Activated gamma-delta T cell treated with anti-CD3 and anti-CD28 coated beads, Interleukin-2, amount 50 U/mL, for 16 hours (primary cell): ENCODE data around the gene PCSK7.
"Not testable (repeated sequence)": the region's sequence is repeated elsewhere in the genome, so short reads cannot be mapped to it uniquely, and the experiment has no call there.

Experiments used
- DNase-seq: peaks from one replicate; pipeline ENCODE4 v3.0.0-alpha.2; 2020; ENCODE audit warnings: low read depth

Gene PCSK7

DNA sequence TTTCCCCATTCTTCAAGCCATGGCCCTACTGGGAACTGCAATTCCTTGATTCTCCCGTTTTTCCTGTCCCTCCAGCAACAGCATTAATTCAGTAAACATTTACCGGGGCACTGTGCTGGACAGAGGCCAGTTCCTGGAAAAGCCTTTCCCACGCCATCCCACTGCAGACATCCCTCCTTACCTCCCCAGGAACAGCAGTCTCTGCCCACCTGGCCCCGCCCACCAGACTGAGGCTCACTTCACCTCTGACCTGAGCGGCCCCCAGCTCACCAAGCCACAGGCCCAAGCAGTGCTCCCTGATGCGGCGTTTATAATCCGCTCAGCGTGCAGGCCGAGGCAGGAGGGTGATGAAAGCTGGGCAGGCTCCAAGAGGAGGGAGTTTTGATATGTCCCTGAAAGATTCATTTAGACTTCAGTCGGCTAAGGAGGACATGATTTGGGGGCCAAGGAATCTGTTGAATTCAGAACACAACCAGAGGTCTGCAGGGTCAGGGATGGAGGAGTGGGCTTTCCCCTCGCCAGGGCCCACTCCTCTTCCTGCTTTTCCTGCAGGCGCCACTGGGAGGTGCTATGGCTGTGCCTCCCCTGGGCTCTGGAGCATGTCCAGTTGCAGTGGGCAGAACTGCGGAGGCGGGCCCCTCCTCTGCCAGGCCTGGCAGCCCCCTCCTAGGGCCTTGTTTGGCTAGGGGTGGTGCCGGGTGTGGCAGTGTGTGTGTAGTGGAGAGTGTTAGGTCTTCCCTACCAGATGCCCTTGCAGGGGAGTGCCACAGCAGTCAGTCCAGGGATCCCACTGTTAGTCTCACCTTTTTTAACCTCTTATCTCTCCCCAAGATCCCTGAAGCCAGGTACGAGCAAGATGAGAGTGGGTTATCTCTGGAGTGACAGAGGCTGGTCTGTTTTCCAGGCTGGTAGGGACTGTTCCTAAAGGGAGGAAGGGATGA, 34.1 kb downstream of the PCSK7 start:
- DNase-seq: no peak

DNA sequence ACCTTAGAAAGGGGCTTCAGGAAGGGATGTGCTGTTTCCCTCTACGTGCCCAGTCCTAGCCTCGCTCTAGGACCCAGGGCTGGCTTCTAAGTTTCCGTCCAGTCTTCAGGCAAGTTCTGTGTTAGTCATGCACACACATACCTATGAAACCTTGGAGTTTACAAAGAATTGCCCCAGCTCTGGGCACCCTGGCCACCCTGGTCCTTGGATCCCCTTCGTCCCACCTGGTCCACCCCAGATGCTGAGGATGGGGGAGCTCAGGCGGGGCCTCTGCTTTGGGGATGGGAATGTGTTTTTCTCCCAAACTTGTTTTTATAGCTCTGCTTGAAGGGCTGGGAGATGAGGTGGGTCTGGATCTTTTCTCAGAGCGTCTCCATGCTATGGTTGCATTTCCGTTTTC, 34.9 kb downstream of the PCSK7 start:
- no peak for DNase-seq

GRCh38 chr11:117195761-117196160, 36.1 kb downstream of the PCSK7 start:
- DNase-seq: no peak

DNA sequence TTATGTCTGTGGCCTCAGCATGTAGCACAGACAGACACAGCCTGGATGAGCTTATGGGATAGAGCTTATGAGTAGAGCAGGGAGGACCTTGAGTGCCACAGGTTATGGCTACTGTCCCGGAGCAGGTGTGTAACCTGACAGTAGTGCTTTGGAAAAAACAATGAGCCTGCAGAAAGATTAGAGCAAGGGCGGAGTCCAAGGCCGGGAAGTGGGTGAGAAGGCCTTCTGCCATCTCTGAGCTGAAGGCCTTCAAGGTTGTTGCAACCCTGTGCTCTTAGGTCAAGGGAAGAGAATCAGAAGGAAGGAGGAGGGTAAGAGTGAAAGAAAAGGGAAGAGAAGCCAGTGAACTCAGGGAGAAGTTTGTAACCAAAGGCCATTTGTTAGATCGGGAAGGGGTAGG, 36.6 kb downstream of the PCSK7 start:
- no peak for DNase-seq

DNA sequence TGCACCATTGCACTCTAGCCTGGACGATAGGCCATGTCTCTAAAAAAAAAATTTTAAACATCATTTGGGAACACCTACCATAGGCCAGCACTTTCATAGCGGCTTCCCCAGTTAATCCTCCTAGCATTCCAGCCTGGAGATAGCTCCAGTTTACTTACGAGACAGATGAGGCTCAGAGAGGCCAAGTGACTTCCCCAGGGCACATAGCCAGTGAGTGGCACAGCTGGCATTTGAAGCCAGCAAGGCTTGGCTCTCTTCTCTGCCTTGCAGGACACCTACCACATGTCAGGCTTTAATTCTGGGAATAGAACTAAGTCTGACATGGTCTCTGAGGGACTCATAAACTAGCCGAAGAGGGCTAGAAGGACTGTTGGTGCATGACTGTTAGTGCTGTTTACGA, 37.6 kb downstream of the PCSK7 start:
- DNase-seq: no peak

DNA sequence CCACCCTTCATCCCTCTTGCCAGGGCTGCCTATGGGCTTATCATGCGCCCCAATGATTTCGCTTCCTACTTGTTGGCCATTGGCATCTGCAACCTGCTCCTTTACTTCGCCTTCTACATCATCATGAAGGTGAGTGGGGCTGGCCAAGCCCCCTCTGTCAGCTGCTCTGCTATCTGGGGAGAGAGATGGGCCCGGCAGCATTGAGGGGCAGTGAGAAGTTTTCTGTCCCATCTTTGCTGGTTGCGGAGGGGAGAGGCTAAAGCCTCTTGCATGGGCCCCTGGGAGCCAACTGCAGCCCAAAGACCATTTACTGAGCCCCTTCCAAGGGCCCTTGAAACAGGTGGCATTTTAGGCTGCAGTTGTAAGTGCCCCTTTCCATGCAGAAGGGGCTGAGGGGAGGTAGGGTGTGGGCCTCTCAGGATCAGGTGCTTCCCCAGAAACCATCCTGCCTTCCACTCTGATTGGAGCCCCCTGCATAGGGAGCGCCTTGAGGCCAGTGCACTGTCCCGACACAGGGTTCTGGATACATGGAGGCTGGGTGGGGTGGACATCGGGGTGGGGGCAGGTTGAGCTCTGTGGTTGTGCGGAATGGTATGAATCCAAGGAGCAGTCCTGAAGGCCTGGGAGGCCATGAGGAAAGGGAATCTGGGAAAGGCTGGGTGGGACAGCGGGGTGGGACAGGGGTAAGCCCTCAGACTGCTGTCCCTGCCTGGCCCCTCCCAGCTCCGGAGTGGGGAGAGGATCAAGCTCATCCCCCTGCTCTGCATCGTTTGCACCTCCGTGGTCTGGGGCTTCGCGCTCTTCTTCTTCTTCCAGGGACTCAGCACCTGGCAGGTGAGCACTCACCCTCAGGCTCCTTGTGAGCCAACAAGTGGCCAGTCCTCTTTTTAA, 38.5 kb downstream of the PCSK7 start:
- no peak for DNase-seq

GRCh38 chr11:117192401-117192875, 39.4 kb downstream of the PCSK7 start:
- no peak for DNase-seq

DNA sequence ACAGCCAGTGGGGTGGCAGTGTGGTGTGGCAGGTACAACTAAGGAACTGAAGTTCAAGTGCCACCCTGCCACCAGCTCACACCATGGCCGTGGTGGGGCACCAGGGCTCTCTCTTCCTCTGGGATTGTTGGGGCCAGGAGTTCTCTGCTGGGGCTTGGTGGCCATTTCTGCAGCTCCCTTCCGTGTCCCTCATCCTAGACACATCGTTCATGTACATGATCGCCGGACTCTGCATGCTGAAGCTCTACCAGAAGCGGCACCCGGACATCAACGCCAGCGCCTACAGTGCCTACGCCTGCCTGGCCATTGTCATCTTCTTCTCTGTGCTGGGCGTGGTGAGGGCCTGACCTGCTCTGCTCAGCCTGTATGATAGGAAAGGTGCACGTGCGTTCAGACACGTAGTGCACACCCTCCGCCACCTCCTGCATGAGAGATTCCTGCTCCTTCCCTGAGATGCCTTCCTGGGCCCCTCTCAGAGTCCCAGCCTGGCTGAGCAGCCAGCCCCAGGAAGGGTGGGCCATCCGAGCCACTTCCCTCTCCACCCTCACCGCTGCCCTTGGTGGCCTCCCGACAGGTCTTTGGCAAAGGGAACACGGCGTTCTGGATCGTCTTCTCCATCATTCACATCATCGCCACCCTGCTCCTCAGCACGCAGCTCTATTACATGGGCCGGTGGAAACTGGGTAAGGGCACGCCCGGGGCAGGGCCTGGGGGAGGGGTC, 40.0 kb downstream of the PCSK7 start:
- DNase-seq: no peak

- DNase-seq: no peak
Measured at GRCh38 chr11:117189941-117190544, 41.8 kb downstream of the PCSK7 start.

- DNase-seq: no peak
Measured at GRCh38 chr11:117189191-117189940, 42.5 kb downstream of the PCSK7 start.

- no peak for DNase-seq
Measured at GRCh38 chr11:117188620-117189081, 43.2 kb downstream of the PCSK7 start.

GRCh38 chr11:117187799-117188481, 43.9 kb downstream of the PCSK7 start:
- DNase-seq: no peak

DNA sequence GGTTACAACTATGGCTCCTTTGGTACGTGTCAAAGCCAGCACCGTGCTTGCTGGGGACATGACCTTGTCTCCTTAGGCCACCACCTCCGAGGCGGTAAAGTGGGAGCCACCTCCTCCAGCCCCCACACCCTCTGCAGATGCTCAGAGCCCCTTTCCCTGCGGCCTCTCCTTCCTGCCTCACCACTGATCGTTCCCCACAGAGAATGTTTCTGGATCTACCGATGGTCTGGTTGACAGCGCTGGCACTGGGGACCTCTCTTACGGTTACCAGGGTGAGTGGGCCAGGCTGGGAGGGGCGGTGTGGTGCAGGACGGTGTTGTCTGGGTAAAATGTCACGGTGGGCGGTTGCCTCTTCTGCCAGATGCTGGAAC, 44.5 kb downstream of the PCSK7 start:
- no peak for DNase-seq

- DNase-seq: no peak
Measured at GRCh38 chr11:117187007-117187406, 44.9 kb downstream of the PCSK7 start.

GRCh38 chr11:117186431-117186761, 45.5 kb downstream of the PCSK7 start:
- no peak for DNase-seq

GRCh38 chr11:117185736-117186430, 46.0 kb downstream of the PCSK7 start:
- DNase-seq: no peak

DNA sequence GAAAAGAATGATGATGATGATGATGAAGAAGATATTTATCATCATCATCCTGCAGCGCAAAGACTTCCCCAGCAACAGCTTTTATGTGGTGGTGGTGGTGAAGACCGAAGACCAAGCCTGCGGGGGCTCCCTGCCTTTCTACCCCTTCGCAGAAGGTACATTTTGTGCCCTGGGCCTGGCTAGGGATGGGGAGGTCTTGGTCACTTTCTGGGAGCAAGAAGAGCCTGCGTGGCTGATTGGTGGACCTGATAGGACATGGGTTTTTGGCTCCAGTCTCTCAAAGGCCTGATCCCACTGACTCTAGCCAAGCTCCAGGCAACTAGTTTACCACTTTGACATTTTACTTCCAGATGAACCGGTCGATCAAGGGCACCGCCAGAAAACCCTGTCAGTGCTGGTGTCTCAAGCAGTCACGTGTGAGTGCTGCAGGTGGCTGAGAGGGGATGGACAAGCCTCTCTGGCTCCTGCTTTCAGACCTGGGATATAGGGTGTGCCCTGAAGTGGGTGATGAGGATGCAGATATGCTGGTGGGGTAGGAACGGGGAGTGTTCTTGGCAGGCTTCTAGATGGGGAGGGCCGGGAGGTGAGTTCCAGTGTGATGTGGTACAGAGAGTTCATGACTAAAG, 48.0 kb downstream of the PCSK7 start:
- DNase-seq: no peak

GRCh38 chr11:117183178-117183577, 48.7 kb downstream of the PCSK7 start:
- DNase-seq: not testable (repeated sequence)

DNA sequence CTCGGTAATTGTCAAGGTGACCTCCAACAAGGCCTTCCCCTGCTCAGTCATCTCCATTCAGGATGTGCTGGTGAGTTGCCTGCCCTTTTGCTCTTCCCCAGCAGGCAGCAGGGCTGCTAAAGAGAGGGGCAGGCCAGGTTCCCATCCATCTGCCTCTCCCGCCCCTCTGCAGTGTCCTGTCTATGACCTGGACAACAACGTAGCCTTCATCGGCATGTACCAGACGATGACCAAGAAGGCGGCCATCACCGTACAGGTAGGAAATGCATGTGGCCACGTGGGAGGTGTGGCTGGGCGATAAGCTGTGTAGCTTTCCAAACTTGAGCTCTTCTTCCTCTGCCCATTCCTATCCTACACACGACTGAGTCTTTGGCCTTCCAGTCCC, 49.3 kb downstream of the PCSK7 start:
- no peak for DNase-seq
